IPS-15b (cell line): ENCODE measurements around the gene MAGI2.

Experiments
- H3K27me3 ChIP-seq: one replicate; pipeline ENCODE4 v1.6.1; 2013; ENCODE audit warnings: low read length; ENCODE audit not compliant: control insufficient read depth, insufficient read depth
- H3K36me3 ChIP-seq: one replicate; pipeline ENCODE4 v1.6.1; 2013; ENCODE audit warnings: low read length; ENCODE audit not compliant: control insufficient read depth, insufficient read depth
- H3K4me1 ChIP-seq: one replicate; pipeline ENCODE4 v1.6.1; 2013; ENCODE audit warnings: mild to moderate bottlenecking, low read length; ENCODE audit not compliant: control insufficient read depth, insufficient read depth
- H3K4me3 ChIP-seq: one replicate; pipeline ENCODE4 v1.5.1; 2013; ENCODE audit warnings: low read depth, low read length
- H3K9ac ChIP-seq: one replicate; pipeline ENCODE4 v1.6.1; 2013; ENCODE audit warnings: low read depth, mild to moderate bottlenecking, low read length
- H3K9me3 ChIP-seq: one replicate; pipeline ENCODE4 v1.6.1; 2013; ENCODE audit warnings: mild to moderate bottlenecking, low read length; ENCODE audit not compliant: control insufficient read depth, insufficient read depth

MAGI2 gene

DNA sequence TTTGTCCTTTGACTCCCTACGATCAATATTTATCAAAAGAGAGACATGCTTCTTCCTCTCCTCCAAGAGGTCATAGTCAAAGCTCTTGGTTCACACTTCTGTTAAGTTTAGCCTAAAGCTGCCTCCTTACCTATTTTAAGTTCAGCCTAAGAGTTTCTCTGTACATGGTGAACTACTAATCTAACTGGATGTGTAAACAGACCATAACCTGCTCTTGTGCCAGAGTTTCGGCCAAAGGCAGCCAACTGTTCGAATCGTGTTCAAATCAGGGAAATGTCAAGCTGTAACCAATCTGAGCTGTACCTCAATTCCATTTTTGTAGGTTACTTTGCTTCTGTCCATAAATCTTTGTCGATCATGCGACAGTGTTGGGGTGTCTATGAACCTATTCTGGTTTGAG is 1240.1 kb downstream of the MAGI2 start:
- H3K4me1 ChIP-seq, result no peaks in the 10 kb centered on the region
- no peaks in the 10 kb centered on the region for H3K27me3 ChIP-seq
- H3K36me3 ChIP-seq, result no peaks in the 10 kb centered on the region
- no peak overlapping the region for H3K9ac ChIP-seq
- H3K9me3 ChIP-seq, result no peaks in the 10 kb centered on the region
- no peak overlapping the region for H3K4me3 ChIP-seq

DNA sequence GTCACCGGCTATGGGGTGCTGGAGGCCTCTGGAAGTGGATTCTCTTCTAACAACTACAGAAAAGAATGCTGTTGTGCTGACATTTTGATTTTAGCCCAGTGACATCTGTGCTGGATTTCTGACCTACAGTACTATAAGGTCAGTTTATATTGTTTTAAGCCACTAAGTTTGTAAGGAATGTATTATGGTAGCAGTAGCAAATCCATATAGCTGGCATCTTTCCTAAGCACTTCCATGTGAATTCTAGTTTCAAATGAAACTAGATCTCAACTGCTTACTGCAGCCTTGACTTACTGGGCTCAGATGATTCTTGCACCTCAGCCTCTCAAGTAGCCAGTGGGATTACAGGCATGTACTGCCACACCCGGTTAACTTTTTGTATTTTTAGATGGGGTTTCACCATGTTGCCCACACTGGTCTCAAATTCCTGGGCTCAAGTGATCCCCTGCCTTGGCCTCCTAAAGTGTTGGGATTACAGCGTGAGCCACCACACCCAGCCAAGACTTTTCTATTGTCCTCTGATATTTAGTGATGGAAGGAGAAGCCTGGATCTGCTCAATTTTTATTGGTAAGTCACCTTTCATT is 1240.9 kb downstream of the MAGI2 start:
- H3K36me3 ChIP-seq, result no peaks in the 10 kb centered on the region
- H3K9me3 ChIP-seq, result no peaks in the 10 kb centered on the region
- no peak overlapping the region for H3K9ac ChIP-seq
- H3K27me3 ChIP-seq, result no peaks in the 10 kb centered on the region
- H3K4me3 ChIP-seq, result no peak overlapping the region
- no peaks in the 10 kb centered on the region for H3K4me1 ChIP-seq

DNA sequence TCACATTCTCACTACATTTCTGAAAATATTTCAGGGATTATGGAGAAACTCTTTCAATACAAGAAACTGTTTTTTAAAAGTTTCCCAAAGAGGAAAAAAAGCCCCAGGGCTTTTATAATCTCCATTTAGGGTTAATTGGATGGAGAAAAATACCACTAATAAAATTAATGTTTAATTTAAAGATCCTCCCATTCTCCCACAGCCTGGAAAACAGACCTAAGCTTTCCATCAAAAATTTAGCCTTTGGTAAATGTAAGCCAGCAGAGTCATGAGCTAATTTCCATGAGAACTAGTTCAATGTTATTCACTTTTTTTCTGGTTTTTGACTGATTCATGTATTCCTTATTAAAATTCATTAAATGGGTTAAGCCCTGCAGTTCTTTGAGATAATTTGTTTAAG is 1246.2 kb downstream of the MAGI2 start:
- Histone ChIP-seq H3K9me3 (no peaks in the 10 kb centered on the region), H3K9ac (no peak overlapping the region), H3K27me3 (no peaks in the 10 kb centered on the region), H3K4me3 (no peak overlapping the region), H3K4me1 (no peaks in the 10 kb centered on the region), H3K36me3 (no peaks in the 10 kb centered on the region)

GRCh38 chr7:78206769-78207168 is 1246.7 kb downstream of the MAGI2 start:
- Histone ChIP-seq H3K9me3 (no peaks in the 10 kb centered on the region), H3K27me3 (no peaks in the 10 kb centered on the region), H3K4me1 (no peaks in the 10 kb centered on the region), H3K4me3 (no peak overlapping the region), H3K9ac (no peak overlapping the region), H3K36me3 (no peaks in the 10 kb centered on the region)

- Histone ChIP-seq H3K4me3 (no peak overlapping the region), H3K36me3 (no peaks in the 10 kb centered on the region), H3K27me3 (no peaks in the 10 kb centered on the region), H3K4me1 (no peaks in the 10 kb centered on the region), H3K9ac (no peak overlapping the region), H3K9me3 (no peaks in the 10 kb centered on the region)
These were observed 1250.3 kb downstream of the MAGI2 start for GRCh38 chr7:78203042-78203720.

GRCh38 chr7:78198756-78199155 is 1254.7 kb downstream of the MAGI2 start:
- Histone ChIP-seq H3K4me3 (no peak overlapping the region), H3K36me3 (no peaks in the 10 kb centered on the region), H3K9ac (no peak overlapping the region), H3K27me3 (no peaks in the 10 kb centered on the region), H3K4me1 (no peaks in the 10 kb centered on the region), H3K9me3 (no peaks in the 10 kb centered on the region)

DNA sequence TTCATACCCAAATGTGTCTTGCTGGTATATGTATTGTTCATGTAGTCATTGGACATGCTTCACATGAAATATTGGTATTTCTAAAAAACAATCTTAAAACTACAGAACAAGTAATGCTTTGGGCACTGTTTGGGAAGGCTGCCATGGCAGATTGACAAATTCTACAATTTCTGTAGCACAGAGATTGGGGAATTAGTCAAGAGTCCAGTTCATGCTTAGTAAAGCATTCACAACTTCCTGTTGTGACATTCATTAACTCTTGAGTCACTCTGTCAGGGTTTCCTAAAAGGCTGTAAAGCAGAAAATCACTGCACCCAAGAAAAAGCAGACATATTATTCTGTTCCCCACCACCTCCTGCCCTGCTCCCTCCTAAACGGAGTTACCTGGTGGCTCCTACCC is 1256.0 kb downstream of the MAGI2 start:
- no peaks in the 10 kb centered on the region for H3K9me3 ChIP-seq
- H3K9ac ChIP-seq, result no peak overlapping the region

GRCh38 chr7:78195281-78195680 is 1258.2 kb downstream of the MAGI2 start:
- H3K4me3 ChIP-seq, result no peak overlapping the region
- no peak overlapping the region for H3K9ac ChIP-seq
- H3K4me1 ChIP-seq, result no peaks in the 10 kb centered on the region
- H3K27me3 ChIP-seq, result no peaks in the 10 kb centered on the region
- H3K36me3 ChIP-seq, result no peaks in the 10 kb centered on the region
- H3K9me3 ChIP-seq, result no peaks in the 10 kb centered on the region

More for the DNA sequence above, 1256.0 kb downstream of the MAGI2 start:
- H3K4me1 ChIP-seq, result no peaks in the 10 kb centered on the region
- H3K36me3 ChIP-seq, result no peaks in the 10 kb centered on the region
- H3K4me3 ChIP-seq, result no peak overlapping the region
- H3K27me3 ChIP-seq, result no peaks in the 10 kb centered on the region

- H3K4me1 ChIP-seq, result no peaks in the 10 kb centered on the region
- no peaks in the 10 kb centered on the region for H3K27me3 ChIP-seq
- no peak overlapping the region for H3K9ac ChIP-seq
- no peaks in the 10 kb centered on the region for H3K36me3 ChIP-seq
- no peaks in the 10 kb centered on the region for H3K9me3 ChIP-seq
- no peak overlapping the region for H3K4me3 ChIP-seq
These were observed 1258.9 kb downstream of the MAGI2 start for GRCh38 chr7:78194611-78195010.

DNA sequence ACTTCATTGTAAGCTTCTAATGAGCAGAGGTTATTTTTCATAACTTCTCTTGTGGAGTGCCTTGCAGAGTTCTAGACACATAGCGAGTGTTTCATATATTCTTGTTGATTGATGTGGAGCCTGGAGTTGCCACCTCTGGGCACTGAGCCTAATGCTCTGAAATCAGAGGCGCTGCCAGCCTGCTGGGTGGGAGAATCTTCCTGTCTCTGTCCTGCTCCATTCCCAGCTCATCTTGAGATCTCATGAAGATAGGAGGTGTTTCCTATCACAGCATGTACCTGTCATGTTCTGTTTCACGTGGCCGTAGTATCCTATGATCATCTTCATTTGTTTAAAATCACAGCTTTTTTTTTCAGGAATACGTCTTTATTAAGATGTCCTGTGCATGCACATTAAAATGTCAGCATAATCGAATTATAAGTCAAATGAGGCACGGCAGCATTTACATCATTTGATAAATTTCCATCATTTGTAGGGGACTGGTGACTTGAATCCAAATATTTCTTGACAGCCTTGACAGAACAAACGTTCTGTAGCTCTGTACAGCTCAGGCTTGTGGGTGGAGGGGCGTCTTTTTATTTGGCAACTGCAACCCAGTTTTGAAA is 1261.9 kb downstream of the MAGI2 start:
- no peaks in the 10 kb centered on the region for H3K27me3 ChIP-seq
- no peak overlapping the region for H3K4me3 ChIP-seq
- H3K36me3 ChIP-seq, result no peaks in the 10 kb centered on the region
- no peaks in the 10 kb centered on the region for H3K9me3 ChIP-seq
- no peak overlapping the region for H3K9ac ChIP-seq
- H3K4me1 ChIP-seq, result no peaks in the 10 kb centered on the region

- no peak overlapping the region for H3K9ac ChIP-seq
- no peaks in the 10 kb centered on the region for H3K4me1 ChIP-seq
- H3K4me3 ChIP-seq, result no peak overlapping the region
- H3K27me3 ChIP-seq, result no peaks in the 10 kb centered on the region
- H3K36me3 ChIP-seq, result no peaks in the 10 kb centered on the region
- no peaks in the 10 kb centered on the region for H3K9me3 ChIP-seq
These were observed 1263.7 kb downstream of the MAGI2 start for GRCh38 chr7:78189762-78190161.

GRCh38 chr7:78185149-78185745 is 1268.2 kb downstream of the MAGI2 start:
- Histone ChIP-seq H3K27me3 (no peaks in the 10 kb centered on the region), H3K36me3 (no peaks in the 10 kb centered on the region), H3K4me3 (no peak overlapping the region), H3K9me3 (no peaks in the 10 kb centered on the region), H3K4me1 (no peaks in the 10 kb centered on the region), H3K9ac (no peak overlapping the region)
